Germinal center (tissue), 1 donor: ENCODE results near the gene HSP90AB1.

Source experiments
- DNase-seq: peaks from one replicate; pipeline ENCODE4 v3.0.0; 2012; ENCODE audit warnings: mixed read lengths, low spot score

The HSP90AB1 gene

DNA sequence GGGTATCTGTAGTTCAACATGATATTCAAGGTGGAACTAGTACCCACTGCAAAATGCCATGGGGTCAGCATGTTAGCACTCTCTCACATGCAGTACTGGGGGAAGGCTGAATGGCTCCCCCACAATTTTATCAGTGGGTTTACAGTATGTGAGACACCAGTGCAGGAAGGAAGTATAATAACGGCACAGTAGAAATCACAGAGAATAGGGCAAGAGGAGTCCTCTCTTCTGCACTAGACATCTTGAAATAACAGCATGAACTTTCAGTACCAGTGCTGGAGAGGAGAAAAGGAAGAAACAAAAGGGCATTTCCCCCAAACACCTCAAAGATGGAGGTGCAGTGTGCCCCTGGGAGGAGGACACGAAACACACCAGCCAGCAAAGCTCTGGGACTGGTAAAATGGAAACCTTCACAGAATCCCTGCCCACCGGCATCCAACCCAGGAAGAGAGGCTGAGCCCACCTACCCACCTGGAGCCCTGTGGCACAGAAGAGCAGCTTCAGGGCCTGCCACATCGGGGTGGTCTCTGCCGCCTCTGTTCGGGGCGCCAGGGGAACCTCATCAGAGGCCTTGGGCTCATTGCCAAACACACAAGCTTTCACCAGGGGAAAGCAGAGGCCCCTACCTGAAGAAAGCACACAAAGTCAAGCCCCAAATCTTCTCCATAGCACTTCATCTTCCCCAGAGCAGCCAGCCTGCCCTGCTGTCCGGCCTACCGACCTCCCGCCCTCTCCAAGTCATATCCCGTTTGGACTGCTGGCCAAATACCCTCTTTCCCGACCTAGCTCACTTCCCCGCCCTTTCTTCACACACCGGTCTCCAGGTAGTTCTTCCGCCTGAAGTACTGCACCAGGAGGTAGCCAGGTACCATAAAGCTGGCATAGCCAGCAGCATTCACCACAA lies 9.2 kb downstream of the HSP90AB1 start:
- DNase-seq = no peak

DNA sequence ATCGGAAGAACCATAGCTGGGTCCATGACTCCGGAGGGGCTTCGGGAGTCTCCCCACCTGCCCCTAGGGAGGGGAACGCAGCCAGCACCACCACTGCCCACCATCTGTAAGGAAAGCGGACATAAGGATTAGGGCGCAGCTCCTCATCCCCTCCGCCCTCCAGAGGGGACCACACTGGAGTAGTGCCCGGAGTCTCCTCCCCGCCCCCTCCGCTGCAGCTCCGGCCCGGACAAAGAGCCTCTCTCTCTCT lies 9.8 kb downstream of the HSP90AB1 start:
- DNase-seq = no peak

GRCh38 chr6:44257025-44257752 lies 10.3 kb downstream of the HSP90AB1 start, which contains the start of gene SLC35B2:
SLC35B2 (minus strand) TSS chr6:44257528; CDS start chr6:44257410, 118 bp downstream.
- DNase-seq = peak; percentile 84

DNA sequence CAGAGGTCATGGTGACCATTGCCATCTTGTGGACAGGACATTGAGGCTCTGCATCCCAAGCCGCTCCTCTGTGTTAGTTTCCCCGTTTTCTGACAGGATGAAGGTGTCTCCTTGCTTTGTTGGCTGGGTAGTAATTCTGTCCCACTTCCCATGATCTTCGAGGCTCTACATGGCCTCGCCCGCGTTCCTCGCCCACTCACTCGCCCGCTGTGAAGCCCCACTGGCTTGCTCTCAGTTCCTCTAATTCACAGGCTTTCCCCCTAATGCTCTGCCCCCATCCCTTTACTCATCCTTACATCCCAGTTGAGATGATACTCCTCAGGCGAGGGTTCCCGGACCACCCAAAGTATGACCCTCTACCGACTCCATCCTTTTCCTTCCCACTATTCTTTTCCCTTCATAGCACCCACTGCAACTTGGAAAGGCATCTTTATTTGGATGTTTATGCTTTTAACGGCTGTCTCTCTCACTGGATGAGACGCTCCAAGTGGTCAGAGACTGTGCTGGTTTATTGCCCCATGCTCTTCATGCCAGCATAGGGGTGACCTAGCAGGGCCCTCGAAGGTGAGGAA lies 10.9 kb downstream of the HSP90AB1 start:
- DNase-seq = no peak

GRCh38 chr6:44258325-44258863 lies 11.5 kb downstream of the HSP90AB1 start:
- no peak for DNase-seq

DNA sequence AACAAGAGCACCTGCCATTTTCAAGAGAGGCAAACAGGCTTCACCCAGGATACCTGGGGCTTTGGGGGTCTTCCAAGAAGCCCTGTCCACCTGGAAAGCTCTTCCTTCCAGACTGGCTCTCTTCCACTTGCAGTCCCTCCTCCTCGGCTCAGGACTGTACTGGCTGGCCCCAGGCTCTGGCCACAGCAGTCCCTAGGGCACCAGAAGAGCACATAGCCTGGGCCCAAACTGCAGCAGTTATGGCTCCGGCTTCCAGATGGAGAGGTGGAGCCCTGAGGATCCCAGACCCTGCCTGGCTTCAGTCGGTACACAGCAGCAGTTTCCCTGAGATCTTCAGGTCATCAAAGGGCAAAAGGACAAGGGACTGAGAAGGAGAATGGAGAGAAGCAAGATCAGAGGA lies 12.0 kb downstream of the HSP90AB1 start:
- DNase-seq = no peak

DNA sequence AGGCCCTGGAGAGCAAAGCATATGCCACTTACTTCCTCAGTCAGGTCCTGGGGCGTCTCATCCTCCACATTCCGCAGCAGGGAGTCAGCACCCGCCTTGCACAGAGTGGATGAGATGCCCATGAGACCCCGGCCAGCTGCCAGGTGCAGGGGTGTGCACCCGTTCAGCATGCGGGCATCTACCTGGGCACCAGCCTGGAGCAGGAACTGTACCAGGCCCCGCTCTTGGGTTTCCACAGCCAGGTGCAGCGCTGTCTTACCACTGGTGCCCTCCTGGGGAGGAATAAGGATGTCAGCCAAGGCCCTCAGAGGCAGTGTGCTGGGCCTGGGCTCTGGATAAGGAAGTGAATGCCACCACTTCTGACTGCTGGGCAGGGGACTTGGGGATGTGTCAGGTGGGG lies 13.1 kb downstream of the HSP90AB1 start:
- no peak for DNase-seq

GRCh38 chr6:44260451-44261297 lies 13.8 kb downstream of the HSP90AB1 start:
- no peak for DNase-seq

DNA sequence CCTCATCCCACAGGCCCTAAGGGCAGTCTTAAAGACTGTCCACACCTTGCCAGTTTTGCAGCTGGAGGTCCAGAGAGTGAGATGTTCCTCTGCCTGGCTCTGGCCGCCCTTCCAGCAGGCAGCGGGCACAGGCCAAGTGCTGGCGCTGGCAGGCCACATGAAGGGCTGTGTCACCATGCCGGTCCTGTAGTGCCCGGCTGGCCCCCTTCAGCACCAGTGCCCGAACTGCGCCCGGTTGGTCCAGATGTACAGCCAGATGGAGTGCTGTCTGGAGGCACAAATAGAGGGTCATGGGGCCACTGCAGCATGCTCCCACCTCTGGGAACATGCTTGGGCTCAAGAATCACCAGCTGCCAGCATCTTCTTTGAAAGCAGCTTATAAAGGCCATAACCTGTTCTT lies 14.7 kb downstream of the HSP90AB1 start:
- DNase-seq = no peak

- no peak for DNase-seq
Measured at GRCh38 chr6:44262467-44263353, 15.8 kb downstream of the HSP90AB1 start.

DNA sequence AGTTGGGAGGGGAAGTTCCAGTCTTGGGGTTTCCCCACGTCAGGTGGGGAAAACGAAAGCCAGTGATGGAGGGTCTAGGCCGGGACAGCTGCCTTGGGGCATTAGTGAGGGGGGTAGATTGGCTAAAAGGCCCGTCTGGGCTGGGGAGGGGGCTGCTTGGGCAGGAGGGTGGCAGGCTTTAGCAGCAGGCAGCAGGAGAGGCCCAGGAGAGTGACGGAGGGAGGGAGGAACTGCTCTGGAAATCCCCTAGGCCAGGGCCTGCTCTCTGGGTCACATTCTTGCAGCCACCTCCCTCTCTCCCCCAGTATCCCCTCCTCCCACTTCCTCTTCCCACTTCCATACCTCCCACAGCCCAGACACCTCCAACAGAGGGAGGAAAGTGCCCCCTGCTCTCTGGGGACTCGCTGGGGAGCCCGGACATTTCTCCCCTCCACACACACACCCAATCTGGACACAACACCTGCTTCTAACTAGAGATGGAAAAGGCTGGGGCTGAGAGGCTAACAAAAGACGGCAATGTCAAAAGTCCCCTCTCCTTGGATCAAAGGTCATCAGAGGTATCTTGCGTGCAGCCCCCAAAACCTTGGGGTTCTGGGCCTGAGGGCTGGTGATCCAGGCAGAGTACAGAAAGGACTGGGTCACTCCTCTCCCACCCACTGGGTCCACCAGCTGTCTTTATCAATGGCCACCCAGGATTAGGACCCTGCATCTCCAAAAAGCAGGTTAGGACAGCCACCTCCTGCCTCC lies 16.6 kb downstream of the HSP90AB1 start:
- peak; percentile 67 for DNase-seq

- DNase-seq = peak; percentile 90
Measured at GRCh38 chr6:44264154-44265006, 17.5 kb downstream of the HSP90AB1 start.

DNA sequence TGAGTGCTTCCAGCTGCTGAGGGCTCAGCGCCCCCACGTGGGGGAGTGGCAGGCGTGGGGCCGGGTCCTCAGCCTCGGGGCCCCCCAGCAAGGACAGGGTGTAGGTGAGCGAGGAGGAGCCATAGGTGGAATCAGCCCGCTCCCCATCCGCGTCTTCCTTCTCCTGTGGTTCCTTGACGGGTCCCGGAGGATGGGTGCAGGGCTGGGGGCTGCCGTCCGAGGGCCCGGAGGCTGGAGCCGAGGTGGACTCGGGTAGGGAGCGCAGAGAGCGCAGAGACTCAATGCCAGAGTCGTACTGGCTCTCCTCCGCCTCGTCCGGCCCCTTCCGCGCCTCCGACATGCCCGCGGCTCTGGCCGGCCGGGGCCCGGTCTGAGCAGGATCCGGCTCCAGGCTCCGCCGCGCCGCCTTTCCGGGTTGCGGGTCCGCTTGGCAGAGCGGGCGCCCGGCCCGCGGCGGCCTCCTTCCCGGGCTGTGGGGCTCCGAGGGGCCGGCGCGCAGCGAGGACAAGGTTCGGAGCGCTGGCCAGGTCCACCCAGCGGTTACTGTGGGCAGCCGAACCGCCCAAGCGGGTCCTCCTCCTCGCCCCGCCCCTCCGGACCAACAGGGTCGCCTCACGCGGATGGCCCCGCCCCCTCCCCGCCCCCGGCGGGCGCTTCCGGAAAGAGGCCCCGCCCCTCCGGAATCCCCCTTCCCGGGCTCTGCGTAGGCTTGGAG lies 18.3 kb downstream of the HSP90AB1 start, which contains the start of gene NFKBIE:
TSS of gene NFKBIE (minus strand) at position 545 of the 715 bp plus-strand sequence. CDS start at position 340, 205 bp downstream.
- peak; percentile 92 for DNase-seq

GRCh38 chr6:44265722-44266233 lies 18.9 kb downstream of the HSP90AB1 start:
- no peak for DNase-seq

- no peak for DNase-seq
Measured at GRCh38 chr6:44266347-44266746, 19.4 kb downstream of the HSP90AB1 start.

GRCh38 chr6:44267252-44267651 lies 20.4 kb downstream of the HSP90AB1 start:
- no peak for DNase-seq

DNA sequence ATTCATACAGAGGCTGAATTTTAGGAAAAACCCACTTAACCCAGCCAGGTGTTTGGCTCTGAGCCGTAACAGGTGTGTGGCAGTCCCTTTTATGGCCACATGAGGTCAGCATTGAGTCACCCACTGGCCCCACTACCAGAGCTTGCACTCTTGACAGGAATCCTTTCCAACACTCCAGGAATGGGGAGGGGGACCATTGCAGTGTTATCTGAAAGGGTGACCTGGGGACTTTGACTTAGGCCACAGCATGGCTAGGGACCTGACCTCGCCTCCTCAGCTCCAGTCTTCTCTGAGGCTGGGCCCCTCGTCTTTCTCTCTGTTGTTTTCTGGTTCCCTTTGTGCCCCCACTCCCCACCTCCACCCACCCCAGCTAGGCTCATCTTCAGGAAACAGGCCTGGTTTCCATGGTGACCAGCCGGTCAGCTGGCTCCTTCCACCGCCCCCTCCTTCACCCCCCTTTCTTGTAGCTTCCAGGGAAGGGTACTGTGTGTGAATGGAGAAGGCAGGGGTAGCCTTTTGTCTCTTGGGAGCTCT lies 21.3 kb downstream of the HSP90AB1 start:
- DNase-seq = peak; percentile 65
